GM12892 (cell line): ENCODE data around the gene DHDDS.

Experiments used
- POLR2A ChIP-seq: IDR thresholded peaks from 2 replicates; pipeline ENCODE4 v1.6.1; 2011; ENCODE audit warnings: low read depth, low read length, control low read depth
- POLR2AphosphoS5 ChIP-seq: IDR thresholded peaks from 2 replicates; pipeline ENCODE4 v1.6.1; 2011; ENCODE audit warnings: low read depth, low read length, control low read depth

DNA sequence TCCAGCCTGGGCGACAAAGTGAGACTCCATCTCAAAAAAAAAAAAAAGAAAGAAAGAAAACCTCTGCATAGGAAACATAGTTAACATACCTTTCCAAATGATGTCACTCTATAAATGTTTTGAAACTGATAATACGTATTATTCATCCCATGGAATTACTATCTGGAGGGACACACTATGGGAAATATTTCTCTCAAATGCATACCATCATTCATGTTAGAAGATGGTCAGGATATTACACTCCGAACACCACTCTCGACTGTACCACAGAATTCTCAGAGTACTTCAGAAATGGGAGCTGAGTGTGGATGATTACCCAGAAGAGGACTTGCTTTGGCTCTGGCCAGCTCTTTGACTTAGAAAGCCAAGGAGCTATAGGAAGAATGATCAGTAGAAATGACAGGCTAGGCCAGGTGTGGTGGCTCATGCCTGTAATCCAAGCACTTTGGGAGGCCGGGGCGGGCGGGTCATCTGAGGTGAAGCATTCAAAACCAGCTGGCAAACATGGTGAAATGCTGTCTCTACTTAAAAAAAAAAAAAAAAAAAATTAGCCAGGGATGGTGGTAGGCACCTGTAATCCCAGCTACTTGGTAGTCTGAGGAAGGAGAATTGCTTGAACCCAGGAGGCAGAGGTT lies 26.7 kb upstream of the DHDDS start:
- TF ChIP-seq POLR2A = no peak
- TF ChIP-seq POLR2AphosphoS5 = no peak
